Body of pancreas (tissue), 4 donors: Measurements from ENCODE around the gene BLOC1S3. TPM values are rescaled to one million over a fixed set of nuclear protein-coding genes. Genes with fewer than 3 reads are reported as not detected.

Experiments
- ATAC-seq: fragments of 150-250 bp; one replicate; pipeline ENCODE4 v1.9.1; 2016
- DNase-seq, 4 donors: peaks; one replicate each; pipeline ENCODE4 v3.0.0-alpha.2; 2019
- H3K27ac ChIP-seq, 4 donors: fragments of 200-600 bp; sonication (generic); 1 replicate in 3 of 4; 2 replicates in 1 of 4; pipeline versions ENCODE4 v1.5.1 to v1.6.1; 2016 to 2019; ENCODE audit warnings: mild to moderate bottlenecking in 1 of 4, mixed read lengths in 1 of 4, moderate library complexity in 1 of 4
- H3K27me3 ChIP-seq, 2 donors: fragments of 200-600 bp; sonication (generic); one replicate each; pipeline ENCODE4 v1.6.0; 2016; ENCODE audit warnings: mild to moderate bottlenecking in 1 of 2
- H3K36me3 ChIP-seq, 2 donors: fragments of 200-600 bp; sonication (generic); replicated peaks in 1 of 2; 2 replicates each; pipeline ENCODE4 v1.5.1; 2016; ENCODE audit warnings: low read depth in 2 of 2; ENCODE audit not compliant: insufficient read depth in 1 of 2
- H3K4me1 ChIP-seq: fragments of 200-600 bp; sonication (generic); one replicate; pipeline ENCODE4 v1.6.0; 2016
- H3K4me3 ChIP-seq, 2 donors: fragments of 200-600 bp; sonication (generic); 1 replicate in 1 of 2; 2 replicates in 1 of 2; pipeline ENCODE4 v1.5.1; 2016 to 2019
- H3K9me3 ChIP-seq, 3 donors: fragments of 200-600 bp; sonication (generic); 1 replicate in 2 of 3; 2 replicates in 1 of 3; pipeline ENCODE4 v1.5.1; 2016
- CTCF ChIP-seq, 7 experiments: fragments of 450-650 bp in 4 of 7; fragments of 200-600 bp in 3 of 7; sonication (generic) in 3 of 7; IDR thresholded peaks; one replicate each; pipeline ENCODE4 v1.5.1; 2016 to 2019; ENCODE audit warnings: antibody characterized with exemption in 7 of 7
- POLR2A ChIP-seq, 3 donors: fragments of 450-650 bp; IDR thresholded peaks; one replicate each; pipeline ENCODE4 v1.6.1; 2016; ENCODE audit warnings: antibody characterized with exemption in 3 of 3, mild to moderate bottlenecking in 2 of 3
- WGBS, 2 donors: methylation state at CpG; one replicate each; pipeline ENCODE4 v1.1.5; 2017; 5-methylcytosine and 5-hydroxymethylcytosine counted together
- intact Hi-C: fragments of 100-400 bp; cut with DNase I; formaldehyde crosslinking; loops from one replicate; pipeline ENCODE4 v1.15.1; 2023
- total RNA-seq, 2 donors: library from RNA; depleted of rRNA; stranded (reverse); fragments of >200 nt; gene quantifications; one replicate each; pipeline ENCODE4 v1.1.0, GENCODE V29; 2016

The BLOC1S3 gene
- total RNA-seq, 2 donors from 2014 or later: 4.9 to 12.5 TPM

- ATAC-seq (no peak), DNase-seq (no peak)
- H3K27me3 ChIP-seq: no peaks in the 10 kb centered on the region
- no peak overlapping the region for H3K4me3 ChIP-seq
- H3K4me1 ChIP-seq: peaks cover 8% of the 10 kb centered on the region
- WGBS, 2 donors: 76 to 80% methylated on average over 3 to 12 of the region's 12 CpGs
- intact Hi-C loops: no loop called here
- H3K27ac ChIP-seq: no peak overlapping the region
- no peaks in the 10 kb centered on the region for H3K9me3 ChIP-seq
- no peaks in the 10 kb centered on the region for H3K36me3 ChIP-seq
- TF ChIP-seq POLR2A (IDR thresholded peaks at IDR 0.05) (no peak), CTCF (IDR thresholded peaks at IDR 0.05) (no peak)
Observed at GRCh38 chr19:45173816-45174215, 4.8 kb upstream of the BLOC1S3 start.

DNA sequence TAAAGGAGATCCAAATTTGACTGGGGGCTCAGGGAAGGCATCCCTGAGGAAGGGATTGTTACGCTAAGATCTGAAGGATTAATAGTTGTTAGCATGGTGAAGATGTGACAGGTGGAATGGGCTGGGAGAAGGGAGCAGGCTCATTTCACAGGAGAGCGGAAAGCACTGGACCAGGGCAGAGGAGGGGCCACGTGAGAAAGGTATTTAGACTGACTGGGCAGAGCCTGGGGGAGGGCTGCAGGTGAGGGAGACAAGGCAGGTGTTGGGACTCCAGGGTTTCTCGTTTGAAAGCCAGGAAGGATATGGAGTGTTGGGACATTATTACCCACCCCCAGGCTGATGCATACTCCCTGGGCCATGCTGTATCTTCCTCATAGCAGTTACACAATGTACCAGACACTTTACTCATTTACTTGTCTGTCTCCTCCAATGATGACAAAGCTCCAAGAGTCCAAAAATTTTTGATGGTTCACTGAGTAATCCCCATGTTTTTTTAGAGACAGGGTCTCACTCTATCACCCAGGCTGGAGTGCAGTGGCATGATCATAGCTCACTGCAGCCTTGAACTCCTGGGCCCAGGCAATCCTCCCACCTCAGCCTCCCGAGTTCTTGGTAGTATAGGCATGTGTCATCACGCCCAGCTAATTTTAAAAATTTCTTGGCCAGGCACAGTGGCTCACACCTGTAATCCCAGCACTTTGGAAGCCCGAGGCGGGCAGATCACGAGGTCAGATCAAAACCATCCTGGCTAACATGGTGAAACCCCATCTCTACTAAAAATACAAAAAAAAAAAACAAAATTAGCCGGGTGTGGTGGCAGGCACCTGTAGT, 2.9 kb upstream of the BLOC1S3 start:
- no peak for ATAC-seq
- Histone ChIP-seq H3K27me3 (no peaks in the 10 kb centered on the region), H3K9me3 (no peaks in the 10 kb centered on the region), H3K4me3 (no peak overlapping the region), H3K27ac (no peak overlapping the region), H3K4me1 (peaks cover 22% of the 10 kb centered on the region), H3K36me3 (no peaks in the 10 kb centered on the region)
- intact Hi-C loops: no loop called here
- WGBS, 2 donors: 77 to 84% methylated on average over 10 of the region's 10 CpGs
- TF ChIP-seq POLR2A (IDR thresholded peaks at IDR 0.05): no peak
- no peak for TF ChIP-seq CTCF (IDR thresholded peaks at IDR 0.05)
- DNase-seq: no peak

DNA sequence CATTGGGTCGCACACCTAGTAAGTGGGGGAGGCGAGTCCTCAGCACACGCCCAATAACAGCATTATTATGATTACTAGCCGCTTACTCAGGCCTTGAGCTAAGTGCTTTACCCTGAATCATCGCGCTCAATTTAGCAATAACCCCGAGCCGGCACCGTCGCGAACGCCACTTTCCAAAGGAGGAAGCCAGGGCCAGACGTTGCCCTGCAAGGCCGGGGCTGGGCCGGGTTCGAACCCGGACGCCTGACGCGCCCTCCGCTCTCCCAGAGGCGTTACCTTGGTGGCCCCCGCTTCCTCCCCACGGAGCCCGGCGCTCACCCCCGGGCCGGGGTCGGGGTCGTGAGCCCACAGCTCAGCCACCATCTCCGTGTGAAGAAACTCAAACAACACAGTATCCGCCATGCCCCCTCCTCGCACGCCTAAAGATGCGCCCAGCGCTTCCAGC, 745 bp upstream of the BLOC1S3 start, which contains the start of gene TRAPPC6A:
TSS of gene TRAPPC6A (minus strand) at position 421 of the 445 bp plus-strand sequence. CDS start at position 402, 19 bp downstream.
- TF ChIP-seq CTCF (IDR thresholded peaks at IDR 0.05): no peak
- TF ChIP-seq POLR2A (IDR thresholded peaks at IDR 0.05): peak in 2 of 3 donors; percentile 28 to 31
- Histone ChIP-seq H3K27ac (peak within 1 kb of the TSS; percentile 67 to 93 (median 88)), H3K27me3 (no peaks in the 10 kb centered on the region), H3K4me3 (peak within 1 kb of the TSS; percentile 67 to 97), H3K9me3 (no peaks in the 10 kb centered on the region), H3K36me3 (no peaks in the 10 kb centered on the region), H3K4me1 (peaks cover 32% of the 10 kb centered on the region)
- DNase-seq (no peak), ATAC-seq (no peak)
- 0% methylated on average over 6 to 33 of the region's 36 CpGs for WGBS, 2 donors
- intact Hi-C loops: no loop called here

DNA sequence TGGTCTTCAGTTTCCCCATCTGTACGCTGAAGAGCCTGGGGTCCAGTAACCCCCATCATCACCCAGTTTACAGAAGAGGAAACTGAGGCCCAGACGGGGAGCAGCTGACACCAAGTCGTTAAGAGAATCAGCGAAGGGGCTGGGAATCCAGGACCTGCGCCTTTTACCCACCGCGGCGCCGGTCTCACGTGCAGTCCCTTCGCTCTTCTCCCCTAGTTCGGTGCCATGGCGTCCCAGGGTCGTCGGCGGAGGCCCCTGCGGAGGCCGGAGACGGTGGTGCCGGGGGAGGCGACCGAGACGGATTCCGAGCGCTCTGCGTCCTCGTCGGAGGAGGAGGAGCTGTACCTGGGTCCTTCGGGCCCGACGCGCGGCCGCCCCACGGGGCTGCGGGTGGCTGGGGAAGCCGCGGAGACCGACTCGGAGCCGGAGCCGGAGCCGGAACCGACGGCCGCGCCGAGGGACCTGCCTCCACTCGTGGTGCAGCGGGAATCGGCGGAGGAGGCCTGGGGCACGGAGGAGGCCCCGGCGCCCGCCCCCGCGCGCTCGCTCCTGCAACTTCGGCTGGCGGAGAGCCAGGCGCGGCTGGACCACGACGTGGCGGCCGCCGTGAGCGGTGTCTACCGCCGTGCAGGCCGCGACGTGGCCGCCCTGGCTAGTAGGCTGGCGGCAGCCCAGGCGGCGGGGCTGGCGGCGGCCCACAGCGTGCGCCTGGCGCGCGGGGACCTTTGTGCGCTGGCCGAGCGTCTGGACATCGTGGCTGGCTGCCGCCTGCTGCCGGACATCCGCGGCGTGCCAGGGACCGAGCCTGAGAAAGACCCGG, 698 bp downstream of the BLOC1S3 start:
- Histone ChIP-seq H3K4me1 (peaks cover 32% of the 10 kb centered on the region), H3K27me3 (no peaks in the 10 kb centered on the region), H3K4me3 (peak overlapping the region; percentile 51 to 97), H3K36me3 (no peaks in the 10 kb centered on the region), H3K27ac (peak overlapping the region; percentile 66 to 93 (median 82)), H3K9me3 (no peaks in the 10 kb centered on the region)
- peak; percentile 25 to 64 (median 47) for DNase-seq
- intact Hi-C loops: no loop called here
- TF ChIP-seq POLR2A (IDR thresholded peaks at IDR 0.05) (peak in 1 of 3 donors; percentile 10), CTCF (IDR thresholded peaks at IDR 0.05) (no peak)
- no peak for ATAC-seq
- 0% methylated on average over 84 of the region's 97 CpGs; no CpG with 5 or more reads in 1 of the 2 donors for WGBS, 2 donors
